ENCODE measurements around the gene ADGRB2. TPM values are rescaled to one million over a fixed set of nuclear protein-coding genes. Genes with fewer than 3 reads are reported as not detected.

The ADGRB2 gene
- polyA plus RNA-seq (ENCODE audit: insufficient read depth in 1 of 5, insufficient read length in 5 of 5, low replicate concordance in 1 of 5) = 10 to 100 TPM; 11.2 to 28.8 (median 16.6) TPM
- long read RNA-seq, donor 1, partial matches to known transcripts = 8 of 8 reads
- long read RNA-seq, donor 1, other reads (novel, unspliced or antisense) = 0 of 8 reads
- long read RNA-seq, donor 2 = 0 reads
- long read RNA-seq, donor 3 = 0 reads
- long read RNA-seq, donor 4 = 0 reads
- long read RNA-seq, donor 5, partial matches to known transcripts = 6 of 6 reads
- long read RNA-seq, donor 5, other reads (novel, unspliced or antisense) = 0 of 6 reads
- long read RNA-seq, donor 6 = 0 reads
- long read RNA-seq, donor 7 = 0 reads
- long read RNA-seq, donor 8 = 0 reads

GRCh38 chr1:31764312-31765040 lies at the start of gene ADGRB2:
Gene ADGRB2, minus strand, starts transcription at chr1:31764340. Its CDS starts 7,119 bp downstream, at chr1:31757221.
- no peak for DNase-seq

GRCh38 chr1:31812158-31812829 lies 48.2 kb upstream of the ADGRB2 start:
- DNase-seq = no peak

- DNase-seq = peak; percentile 25 to 37
These were observed 47.5 kb upstream of the ADGRB2 start for GRCh38 chr1:31811605-31812004.

- DNase-seq = no peak
These were observed 45.6 kb upstream of the ADGRB2 start for GRCh38 chr1:31809698-31810097.

- no peak for DNase-seq
These were observed 43.3 kb upstream of the ADGRB2 start for GRCh38 chr1:31807273-31808048.

GRCh38 chr1:31805318-31805717 lies 41.2 kb upstream of the ADGRB2 start:
- DNase-seq = no peak

GRCh38 chr1:31804098-31804497 lies 40.0 kb upstream of the ADGRB2 start:
- no peak for DNase-seq

- no peak for DNase-seq
These were observed 39.5 kb upstream of the ADGRB2 start for GRCh38 chr1:31803610-31804009.

- DNase-seq = no peak
These were observed 38.3 kb upstream of the ADGRB2 start for GRCh38 chr1:31802190-31803150.

- no peak for DNase-seq
These were observed 37.3 kb upstream of the ADGRB2 start for GRCh38 chr1:31801458-31801857.

GRCh38 chr1:31800674-31800967 lies 36.5 kb upstream of the ADGRB2 start:
- DNase-seq = no peak

GRCh38 chr1:31799895-31800673 lies 35.9 kb upstream of the ADGRB2 start:
- no peak for DNase-seq

- DNase-seq = no peak
These were observed 35.2 kb upstream of the ADGRB2 start for GRCh38 chr1:31799196-31799894.

GRCh38 chr1:31798433-31799195 lies 34.5 kb upstream of the ADGRB2 start:
- DNase-seq = no peak

GRCh38 chr1:31798086-31798432 lies 33.9 kb upstream of the ADGRB2 start:
- no peak for DNase-seq

GRCh38 chr1:31797216-31797615 lies 33.1 kb upstream of the ADGRB2 start:
- DNase-seq = no peak

GRCh38 chr1:31796707-31797106 lies 32.6 kb upstream of the ADGRB2 start:
- DNase-seq = no peak

- DNase-seq = no peak
These were observed 31.9 kb upstream of the ADGRB2 start for GRCh38 chr1:31795801-31796621.

All from right lung (tissue), 10 donors.